Activated B cell treated with CpG ODN at 0.5 μM for 24 hours (primary cell): Measurements from ENCODE around the gene ABHD12. TPM values are rescaled to one million over a fixed set of nuclear protein-coding genes. Genes with fewer than 3 reads are reported as not detected.
A peak's percentile ranks its signal among the peaks of the same experiment; 100 is the strongest.

Experiments
- ATAC-seq: fragments of 200-7000 bp; cut with Tn5 transposase; one replicate; pipeline ENCODE4 v1.10.0; 2021; ENCODE audit warnings: low read depth, mild to moderate bottlenecking, moderate library complexity
- CTCF ChIA-PET: fragments of 350-600 bp; sonication (Branson Sonifier 250); formaldehyde crosslinking; loops from one replicate; lab custom pipeline; 2021; ENCODE audit warnings: antibody characterized with exemption; lab: Charles Lee
- POLR2A ChIA-PET: fragments of 350-600 bp; sonication (Branson Sonifier 250); formaldehyde crosslinking; loops from one replicate; lab custom pipeline; 2021; ENCODE audit warnings: antibody characterized with exemption; lab: Charles Lee
- DNase-seq: peaks from one replicate; pipeline ENCODE4 v3.0.0; 2022
- H3K27ac Mint-ChIP-seq: one replicate; pipeline ENCODE4 v1.8.0; 2020; ENCODE audit warnings: mixed read lengths
- H3K27me3 Mint-ChIP-seq: one replicate; pipeline ENCODE4 v1.8.0; 2021; ENCODE audit warnings: mixed read lengths
- H3K36me3 Mint-ChIP-seq: one replicate; pipeline ENCODE4 v1.8.0; 2021; ENCODE audit warnings: low read depth, mixed read lengths
- H3K4me1 Mint-ChIP-seq: one replicate; pipeline ENCODE4 v1.8.0; 2021; ENCODE audit warnings: mixed read lengths
- H3K4me3 Mint-ChIP-seq: one replicate; pipeline ENCODE4 v1.8.0; 2020; ENCODE audit warnings: mild to moderate bottlenecking, mixed read lengths
- H3K9me3 Mint-ChIP-seq: one replicate; pipeline ENCODE4 v1.8.0; 2020; ENCODE audit warnings: mixed read lengths
- intact Hi-C: fragments of 100-400 bp; cut with micrococcal nuclease; formaldehyde crosslinking; loops from one replicate; pipeline ENCODE4 v1.15.1; 2024
- total RNA-seq: library from RNA; stranded (reverse); gene quantifications from 2 replicates; pipeline ENCODE4 v1.2.3, GENCODE V29; 2022
- TF ChIP-seq, protein P1 (sequence below): fragments of 200-600 bp; IDR thresholded peaks from one replicate; pipeline ENCODE4 v1.8.0; 2022; ENCODE audit warnings: antibody characterized with exemption, mild to moderate bottlenecking

The ABHD12 gene
- total RNA-seq, 1 donor from 2014 or later, result 16.3 TPM

DNA sequence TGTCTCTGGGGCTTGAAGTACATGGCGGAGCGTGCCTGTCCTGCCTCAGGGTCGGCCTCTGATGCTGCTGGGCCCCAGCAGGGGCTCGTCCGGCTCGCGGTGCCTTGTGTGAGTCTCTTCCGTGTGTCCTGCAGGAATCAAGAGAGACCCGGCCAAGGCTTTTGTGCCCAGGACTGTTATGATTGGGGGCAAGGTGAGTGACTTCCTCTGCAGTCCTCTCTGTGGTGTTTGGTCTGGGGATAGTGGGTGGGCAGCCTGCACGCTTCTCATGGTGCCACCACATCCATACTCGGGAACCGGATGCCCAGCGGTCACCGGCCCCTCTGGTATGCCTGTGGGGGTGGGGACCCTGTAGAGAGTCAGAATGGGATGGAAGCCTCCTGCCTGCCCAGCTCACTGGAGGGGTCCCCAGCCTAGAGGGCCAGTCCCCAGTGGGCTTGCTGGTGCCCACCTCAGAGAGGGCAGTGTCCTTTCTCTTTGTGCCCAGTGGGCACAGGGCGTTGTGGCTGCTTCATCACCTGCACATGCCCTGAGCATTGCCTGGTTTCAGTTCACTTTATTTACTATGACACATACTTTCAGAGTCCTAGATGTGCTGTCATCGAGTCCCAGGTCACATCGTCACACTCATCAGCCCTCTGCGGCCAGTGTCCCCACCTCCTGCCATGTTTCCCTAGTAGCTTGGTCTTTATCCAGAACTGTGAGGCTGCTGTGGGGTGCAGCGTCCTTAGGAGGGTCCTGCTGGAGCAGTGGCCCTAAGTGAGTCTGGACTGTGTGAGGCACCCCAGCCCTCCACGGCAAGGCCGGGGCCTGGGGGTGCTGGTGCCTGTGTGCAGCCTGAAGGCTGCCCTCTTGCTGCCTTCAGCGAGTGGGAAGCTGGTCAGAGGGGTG, 102.1 kb downstream of the ABHD12 start:
- H3K4me1 Mint-ChIP-seq, result peaks cover 7% of the 10 kb centered on the region
- no peaks in the 10 kb centered on the region for H3K27me3 Mint-ChIP-seq
- peaks cover 60% of the 10 kb centered on the region for H3K36me3 Mint-ChIP-seq
- ATAC-seq (peak; percentile 92), DNase-seq (no peak)
- intact Hi-C loops, result loop anchor here (2.0 kb wide), 1 partner anchor 40 kb away; the partner anchor contains the start of gene PYGB
- H3K4me3 Mint-ChIP-seq, result no peak overlapping the region
- ChIA-PET CTCF (no interaction called here), POLR2A (no interaction called here)
- no peak overlapping the region for H3K27ac Mint-ChIP-seq
- H3K9me3 Mint-ChIP-seq, result no peaks in the 10 kb centered on the region
- TF ChIP-seq, protein P1, sequence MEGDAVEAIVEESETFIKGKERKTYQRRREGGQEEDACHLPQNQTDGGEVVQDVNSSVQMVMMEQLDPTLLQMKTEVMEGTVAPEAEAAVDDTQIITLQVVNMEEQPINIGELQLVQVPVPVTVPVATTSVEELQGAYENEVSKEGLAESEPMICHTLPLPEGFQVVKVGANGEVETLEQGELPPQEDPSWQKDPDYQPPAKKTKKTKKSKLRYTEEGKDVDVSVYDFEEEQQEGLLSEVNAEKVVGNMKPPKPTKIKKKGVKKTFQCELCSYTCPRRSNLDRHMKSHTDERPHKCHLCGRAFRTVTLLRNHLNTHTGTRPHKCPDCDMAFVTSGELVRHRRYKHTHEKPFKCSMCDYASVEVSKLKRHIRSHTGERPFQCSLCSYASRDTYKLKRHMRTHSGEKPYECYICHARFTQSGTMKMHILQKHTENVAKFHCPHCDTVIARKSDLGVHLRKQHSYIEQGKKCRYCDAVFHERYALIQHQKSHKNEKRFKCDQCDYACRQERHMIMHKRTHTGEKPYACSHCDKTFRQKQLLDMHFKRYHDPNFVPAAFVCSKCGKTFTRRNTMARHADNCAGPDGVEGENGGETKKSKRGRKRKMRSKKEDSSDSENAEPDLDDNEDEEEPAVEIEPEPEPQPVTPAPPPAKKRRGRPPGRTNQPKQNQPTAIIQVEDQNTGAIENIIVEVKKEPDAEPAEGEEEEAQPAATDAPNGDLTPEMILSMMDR, result no peak

DNA sequence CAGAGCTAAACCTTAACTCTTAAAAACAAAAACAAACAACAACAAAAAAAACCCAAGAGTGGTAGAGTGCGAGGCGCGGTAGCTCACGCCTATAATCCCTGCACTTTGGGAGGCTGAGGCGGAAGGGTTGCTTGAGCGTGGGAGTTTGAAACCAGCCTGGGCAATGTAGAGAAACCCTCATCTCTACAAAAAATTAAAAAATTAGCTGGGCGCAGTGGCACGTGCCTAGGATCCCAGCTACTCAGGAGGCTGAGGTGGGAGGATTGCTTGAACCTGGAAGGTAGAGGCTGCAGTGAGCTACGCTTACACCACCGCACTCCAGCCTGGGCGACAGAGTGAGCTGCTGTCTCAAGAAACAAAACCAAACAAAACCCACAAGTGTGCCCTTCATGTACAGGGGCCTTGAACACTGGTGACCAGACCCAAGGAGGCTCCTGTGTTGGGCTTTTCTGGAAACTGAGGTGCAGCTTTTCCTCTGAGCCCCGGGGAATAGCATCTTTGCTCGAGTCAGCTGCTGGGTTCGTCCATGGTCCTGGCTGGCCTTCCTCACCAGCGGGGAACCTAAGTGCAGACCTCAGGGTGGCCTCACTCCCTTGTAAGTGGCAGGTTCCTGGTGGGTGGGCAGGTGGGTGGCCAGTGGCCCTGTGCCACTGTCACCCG, 102.9 kb downstream of the ABHD12 start:
- Mint-ChIP-seq H3K4me1 (peaks cover 8% of the 10 kb centered on the region), H3K27me3 (no peaks in the 10 kb centered on the region), H3K4me3 (no peak overlapping the region), H3K36me3 (peaks cover 65% of the 10 kb centered on the region), H3K9me3 (no peaks in the 10 kb centered on the region), H3K27ac (no peak overlapping the region)
- DNase-seq (no peak), ATAC-seq (no peak)
- ChIA-PET CTCF (no interaction called here), POLR2A (no interaction called here)
- TF ChIP-seq, protein P1, result no peak
- intact Hi-C loops, result loop anchor here (2.0 kb wide), 1 partner anchor 39 kb away; the partner anchor contains the start of gene PYGB

DNA sequence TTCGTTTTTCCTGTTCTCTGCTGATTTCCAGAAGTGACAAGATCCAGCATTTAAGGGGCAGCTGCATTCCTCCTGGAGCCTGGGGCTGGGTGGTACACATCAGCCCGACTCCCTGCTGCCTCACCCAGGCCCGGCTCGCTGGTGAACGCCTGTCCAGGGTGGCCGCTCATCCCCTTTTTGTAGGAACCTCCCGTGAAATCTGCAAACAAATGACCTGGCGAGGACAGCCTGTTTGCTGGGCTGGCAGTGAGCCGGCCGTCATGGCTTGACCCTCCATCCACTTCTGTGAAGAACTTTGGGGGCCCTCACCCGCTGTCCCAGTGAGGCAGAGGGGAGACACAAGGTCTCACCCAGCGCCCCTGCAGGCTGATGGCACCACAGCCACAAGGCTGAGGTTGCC, 103.7 kb downstream of the ABHD12 start:
- Mint-ChIP-seq H3K4me1 (peaks cover 16% of the 10 kb centered on the region), H3K4me3 (no peak overlapping the region), H3K27ac (no peak overlapping the region), H3K36me3 (peaks cover 70% of the 10 kb centered on the region), H3K27me3 (no peaks in the 10 kb centered on the region), H3K9me3 (no peaks in the 10 kb centered on the region)
- ChIA-PET CTCF (no interaction called here), POLR2A (no interaction called here)
- TF ChIP-seq, protein P1, result no peak
- no peak for ATAC-seq
- intact Hi-C loops, result no loop called here
- DNase-seq, result peak; percentile 7

DNA sequence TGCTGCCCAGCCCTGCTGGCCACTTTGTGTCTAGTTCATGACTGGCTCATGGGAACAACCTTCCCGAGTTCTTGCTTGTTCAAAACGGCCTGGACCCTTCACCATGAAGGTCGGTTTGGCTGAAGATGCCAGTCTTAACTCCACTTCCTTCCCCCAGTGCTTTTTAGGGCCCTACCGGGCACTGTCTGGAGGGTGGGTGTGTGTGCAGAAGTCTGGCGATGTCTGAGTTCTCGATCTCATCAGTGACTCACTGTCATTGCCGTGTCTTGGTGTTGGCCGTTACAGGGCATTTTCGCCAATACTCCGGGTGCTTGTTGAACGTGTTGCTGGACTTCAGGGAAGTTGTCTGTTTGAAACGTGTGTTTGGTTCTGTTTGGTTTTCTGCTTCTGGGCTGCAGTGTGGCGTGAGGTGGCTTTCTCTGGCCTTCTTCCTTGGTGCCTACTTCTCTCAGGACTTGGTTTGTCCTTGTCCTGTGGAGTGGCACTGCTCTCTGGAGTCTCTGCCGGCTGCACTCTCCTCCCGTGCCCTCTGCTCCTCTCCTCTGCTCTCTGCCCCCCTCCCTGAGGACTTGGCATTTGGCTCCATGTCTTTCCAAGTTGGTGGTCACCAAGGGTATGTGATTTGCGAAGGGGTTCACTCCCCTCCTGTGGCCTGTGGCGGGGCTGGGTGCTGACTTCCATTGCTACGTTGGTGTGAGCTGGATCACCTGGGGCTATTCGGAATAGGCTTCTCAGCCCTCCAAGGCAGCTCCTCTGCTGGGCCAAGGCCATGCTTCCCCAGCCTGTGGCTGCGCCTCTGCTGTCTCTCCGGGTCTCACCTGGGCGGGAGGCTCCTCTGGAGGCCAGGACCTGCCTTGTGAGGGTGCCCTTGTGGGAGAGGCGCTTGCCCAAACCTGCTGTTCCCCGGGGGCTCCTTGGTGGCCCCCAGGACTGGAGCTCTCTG, 104.5 kb downstream of the ABHD12 start:
- H3K27ac Mint-ChIP-seq, result no peak overlapping the region
- no peaks in the 10 kb centered on the region for H3K27me3 Mint-ChIP-seq
- POLR2A ChIA-PET, result no interaction called here
- peaks cover 22% of the 10 kb centered on the region for H3K4me1 Mint-ChIP-seq
- no peaks in the 10 kb centered on the region for H3K9me3 Mint-ChIP-seq
- intact Hi-C loops, result no loop called here
- H3K4me3 Mint-ChIP-seq, result no peak overlapping the region
- ATAC-seq (no peak), DNase-seq (peak; percentile 5)
- CTCF ChIA-PET, result no interaction called here
- TF ChIP-seq, protein P1, result no peak
- H3K36me3 Mint-ChIP-seq, result peaks cover 65% of the 10 kb centered on the region
